HG03342 (cell line): ENCODE results near the gene TFDP2.
A peak's percentile ranks its signal among the peaks of the same experiment; 100 is the strongest.
"Not testable (repeated sequence)": the region's sequence is repeated elsewhere in the genome, so short reads cannot be mapped to it uniquely, and the experiment has no call there.

Experiments used
- ATAC-seq: cut with Tn5 transposase; IDR thresholded peaks from one replicate; pipeline ENCODE4 v1.9.1; 2021; ENCODE audit warnings: mild to moderate bottlenecking, moderate library complexity; ENCODE audit not compliant: unreplicated experiment

Gene TFDP2

GRCh38 chr3:142148792-142149672, at the start of gene TFDP2:
TSS of gene TFDP2 (minus strand) at chr3:142149544. CDS start at chr3:142101749, 47,795 bp downstream.
- peak; percentile 100 for ATAC-seq

GRCh38 chr3:142188846-142189245, 39.5 kb upstream of the TFDP2 start:
- no peak for ATAC-seq

- ATAC-seq = no peak
Observed at GRCh38 chr3:142180761-142181362, 31.5 kb upstream of the TFDP2 start.

- ATAC-seq = no peak
Observed at GRCh38 chr3:142175478-142175877, 26.1 kb upstream of the TFDP2 start.

- no peak for ATAC-seq
Observed at GRCh38 chr3:142174559-142174958, 25.2 kb upstream of the TFDP2 start.

- ATAC-seq = no peak
Observed at GRCh38 chr3:142168514-142168913, 19.2 kb upstream of the TFDP2 start.

- no peak for ATAC-seq
Observed at GRCh38 chr3:142165194-142165593, 15.8 kb upstream of the TFDP2 start.

GRCh38 chr3:142159083-142159740, 9.9 kb upstream of the TFDP2 start:
- no peak for ATAC-seq

- ATAC-seq = no peak
Observed at GRCh38 chr3:142154186-142154585, 4.8 kb upstream of the TFDP2 start.

GRCh38 chr3:142152384-142152783, 3.0 kb upstream of the TFDP2 start:
- no peak for ATAC-seq

- no peak for ATAC-seq
Observed at GRCh38 chr3:142151828-142152227, 2.5 kb upstream of the TFDP2 start.

GRCh38 chr3:142151240-142151639, 1.9 kb upstream of the TFDP2 start:
- ATAC-seq = no peak

GRCh38 chr3:142150271-142150670, 927 bp upstream of the TFDP2 start:
- ATAC-seq = no peak

- ATAC-seq = no peak
Observed at GRCh38 chr3:142149673-142149992, 289 bp upstream of the TFDP2 start.

GRCh38 chr3:142148044-142148791, 1.1 kb downstream of the TFDP2 start:
- ATAC-seq = no peak

GRCh38 chr3:142144587-142144986, 4.8 kb downstream of the TFDP2 start:
- ATAC-seq = not testable (repeated sequence)

- not testable (repeated sequence) for ATAC-seq
Observed at GRCh38 chr3:142140608-142141285, 8.6 kb downstream of the TFDP2 start.

GRCh38 chr3:142137089-142137488, 12.3 kb downstream of the TFDP2 start:
- ATAC-seq = not testable (repeated sequence)

GRCh38 chr3:142134799-142135325, 14.5 kb downstream of the TFDP2 start:
- no peak for ATAC-seq

GRCh38 chr3:142129516-142130171, 19.7 kb downstream of the TFDP2 start:
- no peak for ATAC-seq
